Naive thymus-derived CD4-positive, alpha-beta T cell (primary cell): ENCODE measurements around the gene P4HA2. TPM values are rescaled to one million over a fixed set of nuclear protein-coding genes. Genes with fewer than 3 reads are reported as not detected.

Experiments
- ATAC-seq: fragments of 150-1000 bp; cut with Tn5 transposase; 2 replicates; pipeline ENCODE4 v1.10.0; 2021; ENCODE audit warnings: mild to moderate bottlenecking, moderate library complexity
- CTCF ChIA-PET: fragments of 350-600 bp; sonication (Branson Sonifier 250); formaldehyde crosslinking; loops from one replicate; lab custom pipeline; 2021; ENCODE audit warnings: antibody characterized with exemption; lab: Charles Lee
- POLR2A ChIA-PET: fragments of 350-600 bp; sonication (Branson Sonifier 250); formaldehyde crosslinking; loops from one replicate; lab custom pipeline; 2021; ENCODE audit warnings: antibody characterized with exemption, inconsistent platforms; lab: Charles Lee
- DNase-seq, 9 donors: peaks; one replicate each; pipeline versions ENCODE4 v3.0.0 to v3.0.0-alpha.2; 2020 to 2022; ENCODE audit warnings: mixed read lengths in 1 of 9
- H3K27ac ChIP-seq: one replicate; pipeline ENCODE4 v1.7.0; 2013; ENCODE audit warnings: mild to moderate bottlenecking, low read depth, low read length, moderate library complexity
- H3K27me3 ChIP-seq, 2 donors: one replicate each; pipeline ENCODE4 v1.7.0; 2013; ENCODE audit warnings: low read length in 2 of 2, mild to moderate bottlenecking in 2 of 2, moderate library complexity in 2 of 2; ENCODE audit not compliant: control insufficient read depth in 2 of 2, insufficient read depth in 2 of 2
- H3K36me3 ChIP-seq, 3 experiments: 1 replicate in 2 of 3; 2 replicates in 1 of 3; pipeline ENCODE4 v1.7.0; 2013; ENCODE audit warnings: low read length in 3 of 3, mild to moderate bottlenecking in 3 of 3, moderate library complexity in 1 of 3; ENCODE audit not compliant: insufficient read depth in 3 of 3, control insufficient read depth in 2 of 3
- H3K4me1 ChIP-seq, 2 donors: one replicate each; pipeline ENCODE4 v1.7.0; 2013; ENCODE audit warnings: low read length in 2 of 2, mild to moderate bottlenecking in 2 of 2, moderate library complexity in 1 of 2; ENCODE audit not compliant: control insufficient read depth in 2 of 2, insufficient read depth in 2 of 2
- H3K4me3 ChIP-seq: 2 replicates; pipeline ENCODE4 v1.7.0; 2013; ENCODE audit warnings: mild to moderate bottlenecking, low read length
- H3K9me3 ChIP-seq, 3 experiments: 1 replicate in 2 of 3; 2 replicates in 1 of 3; pipeline ENCODE4 v1.7.0; 2013; ENCODE audit warnings: low read length in 3 of 3; ENCODE audit not compliant: control insufficient read depth in 2 of 3
- H3K27ac Mint-ChIP-seq, 9 donors: one replicate each; pipeline ENCODE4 v1.8.0; 2020 to 2022; ENCODE audit warnings: mixed read lengths in 9 of 9, mild to moderate bottlenecking in 8 of 9, moderate library complexity in 5 of 9, inconsistent platforms in 2 of 9
- H3K27me3 Mint-ChIP-seq, 5 donors: one replicate each; pipeline ENCODE4 v1.8.0; 2021 to 2022; ENCODE audit warnings: mixed read lengths in 5 of 5, mild to moderate bottlenecking in 1 of 5
- H3K36me3 Mint-ChIP-seq, 5 donors: one replicate each; pipeline ENCODE4 v1.8.0; 2020 to 2022; ENCODE audit warnings: mixed read lengths in 5 of 5, mild to moderate bottlenecking in 3 of 5, inconsistent platforms in 1 of 5
- H3K4me1 Mint-ChIP-seq, 7 donors: one replicate each; pipeline ENCODE4 v1.8.0; 2020 to 2022; ENCODE audit warnings: mixed read lengths in 7 of 7, mild to moderate bottlenecking in 3 of 7, inconsistent platforms in 1 of 7
- H3K4me3 Mint-ChIP-seq, 10 donors: one replicate each; pipeline ENCODE4 v1.8.0; 2020 to 2022; ENCODE audit warnings: mild to moderate bottlenecking in 10 of 10, mixed read lengths in 10 of 10, moderate library complexity in 6 of 10, inconsistent platforms in 2 of 10
- H3K9me3 Mint-ChIP-seq, 11 donors: one replicate each; pipeline ENCODE4 v1.8.0; 2020 to 2022; ENCODE audit warnings: mixed read lengths in 11 of 11, mild to moderate bottlenecking in 4 of 11, inconsistent platforms in 1 of 11, moderate library complexity in 1 of 11
- intact Hi-C, 2 donors: fragments of 100-400 bp; cut with micrococcal nuclease; formaldehyde crosslinking; loops; one replicate each; pipeline ENCODE4 v1.15.1; 2023
- polyA plus RNA-seq, 2 donors: library from polyadenylated mRNA; unstranded; fragments of 300-500 nt; fragmentation: Illumina TruSeq; gene quantifications; one replicate each; pipeline ENCODE4 v1.2.3, GENCODE V29; 2021
- total RNA-seq, 6 experiments: library from RNA in 5 of 6; stranded (reverse) in 5 of 6; gene quantifications; 1 replicate in 5 of 6; 2 replicates in 1 of 6; pipeline ENCODE4 v1.2.3 and lab custom pipeline; 2021 to 2026

P4HA2 gene
- total and polyA plus RNA-seq, 7 experiments from 2014 or later, result 0.30 to 23.9 (median 0.99) TPM; not detected in 3

DNA sequence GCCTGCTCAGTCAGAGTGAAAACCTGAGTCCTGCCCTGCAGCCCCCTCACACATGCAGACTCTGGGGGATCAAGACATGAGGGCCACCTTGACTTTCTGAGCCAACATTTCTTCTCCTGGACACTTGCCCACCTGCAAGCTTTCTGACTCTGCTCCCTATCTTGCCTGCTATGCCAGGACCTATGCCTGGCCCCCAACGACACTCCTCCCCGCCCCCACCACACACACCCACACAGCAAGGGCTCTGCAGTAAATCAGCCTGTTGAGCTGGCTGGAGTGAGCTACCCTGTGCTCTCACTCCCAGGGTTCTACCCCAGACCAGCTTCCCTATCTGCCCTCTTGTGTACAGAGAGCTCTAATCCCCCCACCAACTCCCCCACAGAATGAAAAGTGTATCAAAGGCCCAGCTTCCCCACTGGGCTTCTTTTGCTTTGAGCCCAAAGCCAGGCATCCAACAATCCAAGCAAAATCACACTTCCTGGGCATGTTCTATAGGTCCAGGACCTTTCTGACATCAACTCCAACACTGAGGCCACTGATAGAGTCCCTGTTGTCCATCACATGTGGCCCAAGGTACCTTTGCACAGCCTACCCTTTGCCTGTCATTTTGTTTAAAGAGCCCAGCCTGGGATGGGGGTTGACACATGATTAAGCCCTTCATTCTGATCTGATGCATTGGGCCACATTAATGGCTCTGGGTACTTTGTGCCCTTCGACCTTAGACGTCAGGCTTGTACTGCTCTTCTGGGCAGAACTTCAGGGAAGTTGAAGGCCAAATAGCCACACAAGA is 37.1 kb upstream of the P4HA2 start:
- Mint-ChIP-seq H3K9me3 (peaks cover 0 to 1% (median 0%) of the 10 kb centered on the region in 11 donors), H3K4me3 (no peak overlapping the region), H3K27me3 (peaks cover 0 to 3% (median 0%) of the 10 kb centered on the region in 5 donors), H3K27ac (peak overlapping the region in 1 of 9 donors; percentile 12), H3K4me1 (peaks cover 0 to 13% (median 0%) of the 10 kb centered on the region in 7 donors), H3K36me3 (no peaks in the 10 kb centered on the region)
- ChIA-PET CTCF (interaction anchor here (0.7 kb wide), 1 partner anchor 26 kb away, joined by 3 read pairs; no protein-coding TSS in a partner anchor), POLR2A (no interaction called here)
- intact Hi-C loops, result no loop called here
- Histone ChIP-seq H3K27me3 (no peaks in the 10 kb centered on the region), H3K4me3 (no peak overlapping the region), H3K4me1 (no peaks in the 10 kb centered on the region), H3K27ac (no peak overlapping the region), H3K36me3 (no peaks in the 10 kb centered on the region), H3K9me3 (no peaks in the 10 kb centered on the region)
- ATAC-seq (no peak), DNase-seq (peak in 1 of 9 donors; percentile 18)

DNA sequence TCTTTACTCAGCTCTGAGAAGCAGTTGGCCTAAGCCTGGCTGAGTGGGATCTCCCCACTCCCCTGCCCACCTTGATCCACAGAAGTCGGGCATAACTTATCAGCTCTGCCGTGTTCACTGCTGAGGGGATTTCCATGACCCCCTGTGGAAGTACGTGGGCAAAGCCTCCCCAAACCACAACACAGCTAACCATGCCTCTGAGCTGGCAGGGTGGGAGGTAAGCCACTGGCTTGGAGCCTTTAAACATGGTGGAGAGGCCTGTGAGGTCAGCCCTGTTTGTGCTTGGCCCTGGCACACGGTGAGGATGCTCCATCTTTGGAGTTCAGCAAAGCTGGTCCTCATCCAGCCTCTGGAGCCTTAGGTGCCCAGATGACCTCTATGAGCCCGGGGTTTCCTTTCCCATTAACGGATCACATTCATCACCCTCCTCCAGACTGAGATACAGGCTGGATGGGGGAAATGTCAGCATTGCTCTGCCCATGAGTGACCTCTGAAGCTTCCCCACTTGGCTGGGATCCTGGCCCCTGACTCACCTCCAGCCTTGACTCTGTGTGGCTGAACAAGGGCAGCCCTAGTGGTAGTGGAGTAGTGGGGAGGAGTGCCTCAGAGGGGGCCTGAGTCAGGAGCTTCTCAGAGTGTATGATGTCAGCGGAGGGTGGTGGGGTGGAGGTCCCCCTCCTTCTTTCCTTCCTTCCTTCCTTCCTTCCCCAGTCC is 36.1 kb upstream of the P4HA2 start:
- H3K27ac Mint-ChIP-seq, result no peak overlapping the region
- DNase-seq, result peak in 1 of 9 donors; percentile 30

DNA sequence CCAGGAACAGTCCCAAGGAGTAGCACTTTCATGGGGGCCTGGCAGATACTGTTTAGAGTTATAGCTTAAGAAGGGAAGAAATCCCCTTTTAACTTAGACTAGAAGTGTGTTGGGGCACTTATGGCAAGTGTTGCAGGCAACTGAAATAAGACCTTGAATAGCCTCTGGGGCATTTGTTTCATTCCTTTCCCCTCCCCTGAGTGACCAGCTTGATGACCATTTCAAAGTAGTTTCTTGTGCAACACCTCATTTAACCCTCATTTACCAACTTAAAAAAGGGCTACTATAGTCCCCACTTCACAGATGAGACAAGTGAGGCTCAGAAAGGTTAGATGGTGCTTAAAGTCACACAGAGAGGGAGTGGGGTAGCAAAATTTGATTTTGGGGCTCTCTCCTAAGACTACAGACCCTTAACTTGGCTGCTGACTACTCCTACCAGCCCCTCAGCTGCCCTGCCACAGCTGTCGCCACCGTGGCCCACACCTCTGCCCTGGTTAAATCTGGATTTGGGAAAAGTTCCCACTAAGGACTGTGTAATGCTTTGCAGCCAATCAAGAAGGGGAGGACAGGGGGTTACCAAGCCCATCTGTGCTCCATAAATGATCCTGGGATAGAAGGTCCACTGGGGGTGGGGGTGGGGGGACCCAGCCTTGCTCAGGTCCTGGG is 35.4 kb upstream of the P4HA2 start:
- Mint-ChIP-seq H3K9me3 (peaks cover 0 to 1% (median 0%) of the 10 kb centered on the region in 11 donors), H3K36me3 (no peaks in the 10 kb centered on the region), H3K4me3 (no peak overlapping the region), H3K27ac (no peak overlapping the region), H3K4me1 (peaks cover 0 to 13% (median 0%) of the 10 kb centered on the region in 7 donors), H3K27me3 (peaks cover 0 to 9% (median 3%) of the 10 kb centered on the region in 5 donors)
- Histone ChIP-seq H3K9me3 (no peaks in the 10 kb centered on the region), H3K36me3 (no peaks in the 10 kb centered on the region), H3K27ac (no peak overlapping the region), H3K4me1 (no peaks in the 10 kb centered on the region), H3K27me3 (no peaks in the 10 kb centered on the region), H3K4me3 (no peak overlapping the region)
- ATAC-seq, result no peak
- ChIA-PET CTCF (no interaction called here), POLR2A (no interaction called here)
- intact Hi-C loops, result no loop called here
- no peak for DNase-seq

More for the DNA sequence above, 36.1 kb upstream of the P4HA2 start:
- Mint-ChIP-seq H3K27me3 (peaks cover 0 to 3% (median 0%) of the 10 kb centered on the region in 5 donors), H3K36me3 (no peaks in the 10 kb centered on the region), H3K9me3 (peaks cover 0 to 1% (median 0%) of the 10 kb centered on the region in 11 donors), H3K4me3 (no peak overlapping the region), H3K4me1 (peaks cover 0 to 13% (median 0%) of the 10 kb centered on the region in 7 donors)
- no peaks in the 10 kb centered on the region for H3K36me3 ChIP-seq
- no peaks in the 10 kb centered on the region for H3K27me3 ChIP-seq
- ChIA-PET POLR2A (no interaction called here), CTCF (no interaction called here)
- no peaks in the 10 kb centered on the region for H3K4me1 ChIP-seq
- no peaks in the 10 kb centered on the region for H3K9me3 ChIP-seq
- no peak overlapping the region for H3K4me3 ChIP-seq
- no peak overlapping the region for H3K27ac ChIP-seq
- intact Hi-C loops, result no loop called here
- ATAC-seq, result peak; percentile 12

DNA sequence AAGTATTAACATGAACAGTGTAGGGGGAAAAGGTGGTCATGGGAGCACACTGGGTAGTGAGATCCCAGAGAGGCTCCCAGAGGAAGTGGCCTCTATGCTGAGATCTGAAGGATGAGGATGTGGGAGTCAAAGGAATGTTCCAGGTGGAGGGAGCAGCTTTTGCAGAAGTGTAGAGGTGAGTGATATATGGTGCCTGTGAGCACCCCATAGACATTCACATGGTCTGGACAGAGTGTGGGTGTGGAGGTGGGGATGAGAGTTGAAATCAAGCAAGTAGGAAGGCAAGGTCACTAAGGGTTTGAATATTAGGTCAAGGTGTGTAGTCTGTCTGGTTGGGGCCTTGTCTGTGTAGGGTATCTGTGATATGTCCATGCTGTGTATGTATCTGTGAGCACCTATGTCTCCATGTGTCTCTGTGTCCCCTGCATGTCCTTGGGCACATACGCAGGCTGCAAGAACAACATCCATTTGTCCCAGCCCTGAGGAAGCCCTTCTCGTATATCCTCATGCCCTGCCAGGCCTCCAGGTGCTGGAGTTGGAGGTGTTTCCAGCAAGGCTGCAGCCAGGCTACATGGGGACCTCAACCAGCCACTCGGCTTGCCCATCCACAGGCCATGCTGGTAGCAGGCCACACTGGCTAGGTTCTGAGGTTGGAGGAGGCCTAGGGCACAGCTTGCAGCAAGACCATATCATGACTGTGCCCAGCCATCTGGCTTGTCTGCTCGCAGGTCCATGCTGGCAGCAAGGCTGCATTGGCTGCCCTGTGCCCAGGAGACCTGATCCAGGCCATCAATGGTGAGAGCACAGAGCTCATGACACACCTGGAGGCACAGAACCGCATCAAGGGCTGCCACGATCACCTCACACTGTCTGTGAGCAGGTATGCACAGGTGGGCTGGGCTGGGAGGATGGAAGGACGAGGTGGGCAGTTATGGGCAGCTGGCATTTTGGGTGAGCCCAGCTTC is 34.5 kb upstream of the P4HA2 start:
- H3K4me1 ChIP-seq, result no peaks in the 10 kb centered on the region
- no peak for ATAC-seq
- no peak overlapping the region for H3K27ac ChIP-seq
- no peak overlapping the region for H3K4me3 Mint-ChIP-seq
- no peaks in the 10 kb centered on the region for H3K36me3 ChIP-seq
- POLR2A ChIA-PET, result interaction anchor here (0.6 kb wide), 1 partner anchor 96 kb away, joined by 3 read pairs; no protein-coding TSS in a partner anchor
- H3K36me3 Mint-ChIP-seq, result no peaks in the 10 kb centered on the region
- peaks cover 0 to 13% (median 0%) of the 10 kb centered on the region in 7 donors for H3K4me1 Mint-ChIP-seq
- intact Hi-C loops, result no loop called here
- peak in 1 of 9 donors; percentile 20 for DNase-seq
- H3K27ac Mint-ChIP-seq, result no peak overlapping the region
- peaks cover 0 to 11% (median 6%) of the 10 kb centered on the region in 5 donors for H3K27me3 Mint-ChIP-seq
- no peaks in the 10 kb centered on the region for H3K27me3 ChIP-seq
- no peaks in the 10 kb centered on the region for H3K9me3 ChIP-seq
- no peak overlapping the region for H3K4me3 ChIP-seq
- CTCF ChIA-PET, result no interaction called here
- peaks cover 0 to 1% (median 0%) of the 10 kb centered on the region in 11 donors for H3K9me3 Mint-ChIP-seq

DNA sequence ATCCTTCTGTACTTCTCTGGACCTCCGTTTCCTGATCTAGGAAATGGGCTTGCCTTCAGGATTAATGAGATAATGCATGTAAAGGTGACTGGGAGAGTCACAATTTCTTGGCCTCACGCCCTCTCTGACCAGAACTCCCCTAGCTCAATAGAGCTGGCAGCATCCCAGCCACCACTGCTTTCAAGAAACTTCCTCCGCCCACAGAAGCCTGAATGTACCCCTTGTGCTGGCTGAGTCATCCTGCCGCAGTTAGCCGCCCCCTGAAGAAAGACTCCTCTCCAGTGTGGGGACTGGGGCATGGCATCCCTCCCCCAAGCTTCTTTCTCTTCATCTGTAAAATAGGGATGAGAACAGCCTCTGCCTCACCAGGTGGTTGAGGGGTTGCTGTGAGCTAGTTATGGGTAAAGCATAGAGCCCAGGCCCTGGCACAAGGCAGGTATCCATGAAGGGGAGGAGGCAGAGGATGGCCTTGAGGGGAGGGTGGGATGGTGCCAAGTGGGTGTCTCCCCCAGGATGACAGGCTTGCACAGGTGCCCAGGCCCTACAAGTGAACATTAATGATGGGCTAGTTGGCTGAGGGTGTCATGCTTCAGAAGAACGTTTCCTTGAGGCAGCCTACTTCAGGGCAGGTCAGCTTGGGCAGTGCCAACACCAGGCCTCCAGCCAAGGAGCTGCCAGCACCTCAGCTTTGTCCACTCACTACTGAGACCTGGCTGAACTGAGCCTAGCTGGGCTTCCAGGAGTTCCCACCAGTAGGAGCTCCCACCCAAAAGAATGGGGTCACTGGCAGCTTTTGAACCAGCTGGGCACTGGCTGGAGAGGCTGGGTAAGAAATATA is 33.3 kb upstream of the P4HA2 start:
- ChIA-PET CTCF (no interaction called here), POLR2A (interaction anchor here (0.6 kb wide), 1 partner anchor 98 kb away, joined by 3 read pairs; no protein-coding TSS in a partner anchor)
- H3K4me1 ChIP-seq, result no peaks in the 10 kb centered on the region
- no peaks in the 10 kb centered on the region for H3K27me3 ChIP-seq
- peak in 1 of 9 donors; percentile 56 for DNase-seq
- H3K4me3 Mint-ChIP-seq, result no peak overlapping the region
- no peak overlapping the region for H3K27ac Mint-ChIP-seq
- no peak overlapping the region for H3K27ac ChIP-seq
- H3K9me3 Mint-ChIP-seq, result peaks cover 0 to 1% (median 0%) of the 10 kb centered on the region in 11 donors
- H3K36me3 ChIP-seq, result no peaks in the 10 kb centered on the region
- H3K4me1 Mint-ChIP-seq, result peaks cover 0 to 13% (median 4%) of the 10 kb centered on the region in 7 donors
- intact Hi-C loops, result no loop called here
- peaks cover 7 to 23% (median 17%) of the 10 kb centered on the region in 5 donors for H3K27me3 Mint-ChIP-seq
- H3K4me3 ChIP-seq, result no peak overlapping the region
- no peaks in the 10 kb centered on the region for H3K36me3 Mint-ChIP-seq
- no peaks in the 10 kb centered on the region for H3K9me3 ChIP-seq
- ATAC-seq, result no peak
